ENCODE results near the gene PGK1.
"Not testable (repeated sequence)": the region's sequence is repeated elsewhere in the genome, so short reads cannot be mapped to it uniquely, and the experiment has no call there.

PGK1 gene

GRCh38 chrX:78123190-78123589 lies 19.1 kb downstream of the PGK1 start:
- Mint-ChIP-seq H3K9me3 (peaks cover 3% of the 10 kb centered on the region), H3K4me3 (no peak overlapping the region), H3K36me3 (ENCODE audit: low read depth) (peaks cover 57% of the 10 kb centered on the region), H3K27ac (no peak overlapping the region), H3K4me1 (no peaks in the 10 kb centered on the region), H3K27me3 (ENCODE audit: low read depth) (no peaks in the 10 kb centered on the region)
- no peak for TF ChIP-seq CTCF (IDR thresholded peaks at IDR 0.05; ENCODE audit: unreplicated experiment in 3 of 3)

GRCh38 chrX:78124307-78124706 lies 20.3 kb downstream of the PGK1 start:
- peaks cover 3% of the 10 kb centered on the region for H3K9me3 Mint-ChIP-seq
- H3K4me1 Mint-ChIP-seq, result no peaks in the 10 kb centered on the region
- TF ChIP-seq CTCF (IDR thresholded peaks at IDR 0.05; ENCODE audit: unreplicated experiment in 3 of 3), result peak in 1 of 3 experiments; percentile 15
- H3K27me3 Mint-ChIP-seq (ENCODE audit: low read depth), result no peaks in the 10 kb centered on the region
- H3K36me3 Mint-ChIP-seq (ENCODE audit: low read depth), result peaks cover 49% of the 10 kb centered on the region
- no peak overlapping the region for H3K4me3 Mint-ChIP-seq
- H3K27ac Mint-ChIP-seq, result no peak overlapping the region

GRCh38 chrX:78125148-78125547 lies 21.1 kb downstream of the PGK1 start:
- Mint-ChIP-seq H3K27ac (no peak overlapping the region), H3K4me3 (no peak overlapping the region), H3K27me3 (ENCODE audit: low read depth) (no peaks in the 10 kb centered on the region), H3K9me3 (no peaks in the 10 kb centered on the region), H3K4me1 (no peaks in the 10 kb centered on the region), H3K36me3 (ENCODE audit: low read depth) (peaks cover 45% of the 10 kb centered on the region)
- no peak for TF ChIP-seq CTCF (IDR thresholded peaks at IDR 0.05; ENCODE audit: unreplicated experiment in 3 of 3)

GRCh38 chrX:78125781-78126180 lies 21.7 kb downstream of the PGK1 start:
- not testable (repeated sequence) for H3K4me3 Mint-ChIP-seq; H3K27me3 Mint-ChIP-seq (ENCODE audit: low read depth); H3K9me3 Mint-ChIP-seq; H3K27ac Mint-ChIP-seq; H3K4me1 Mint-ChIP-seq
- peaks cover 49% of the 10 kb centered on the region for H3K36me3 Mint-ChIP-seq (ENCODE audit: low read depth)

- no peak overlapping the region for H3K27ac Mint-ChIP-seq
- H3K4me1 Mint-ChIP-seq, result no peaks in the 10 kb centered on the region
- no peak for TF ChIP-seq CTCF (IDR thresholded peaks at IDR 0.05; ENCODE audit: unreplicated experiment in 3 of 3)
- H3K9me3 Mint-ChIP-seq, result no peaks in the 10 kb centered on the region
- peaks cover 21% of the 10 kb centered on the region for H3K36me3 Mint-ChIP-seq (ENCODE audit: low read depth)
- H3K27me3 Mint-ChIP-seq (ENCODE audit: low read depth), result no peaks in the 10 kb centered on the region
- no peak overlapping the region for H3K4me3 Mint-ChIP-seq
Measured at GRCh38 chrX:78129714-78130113, 25.7 kb downstream of the PGK1 start.

- Mint-ChIP-seq H3K36me3 (ENCODE audit: low read depth) (peaks cover 18% of the 10 kb centered on the region), H3K27me3 (ENCODE audit: low read depth) (no peaks in the 10 kb centered on the region), H3K9me3 (no peaks in the 10 kb centered on the region)
Measured at GRCh38 chrX:78130396-78130795, 26.3 kb downstream of the PGK1 start.

More at GRCh38 chrX:78130396-78130795, 26.3 kb downstream of the PGK1 start:
- Mint-ChIP-seq H3K27ac (no peak overlapping the region), H3K4me3 (no peak overlapping the region), H3K4me1 (no peaks in the 10 kb centered on the region)
- TF ChIP-seq CTCF (IDR thresholded peaks at IDR 0.05; ENCODE audit: unreplicated experiment in 3 of 3), result no peak
